Measurements from ENCODE around the gene MX2. TPM values are rescaled to one million over a fixed set of nuclear protein-coding genes. Genes with fewer than 3 reads are reported as not detected.

MX2 gene
- polyA plus RNA-seq, 1 donor from 2014 or later = not detected

- no peaks in the 10 kb centered on the region for H3F3A ChIP-seq (ENCODE audit: insufficient read depth, low read length, poor library complexity, severe bottlenecking)
- no peaks in the 10 kb centered on the region for H3K79me2 ChIP-seq (replicated peaks; ENCODE audit: insufficient read depth, low read length)
- TF ChIP-seq CTCF (IDR thresholded peaks at IDR 0.05; ENCODE audit: poor library complexity, severe bottlenecking) (no peak), POLR2AphosphoS5 (IDR thresholded peaks at IDR 0.05) (no peak), TAF1 (IDR thresholded peaks at IDR 0.05; ENCODE audit: low read depth) (no peak), MXI1 (conservative IDR thresholded peaks at IDR 0.05; ENCODE audit: poor library complexity, severe bottlenecking) (no peak), REST (IDR thresholded peaks at IDR 0.05; ENCODE audit: borderline replicate concordance) (no peak), SMC3 (conservative IDR thresholded peaks at IDR 0.05; ENCODE audit: poor library complexity) (no peak), EP300 (conservative IDR thresholded peaks at IDR 0.05; ENCODE audit: poor library complexity, severe bottlenecking) (no peak)
- no peaks in the 10 kb centered on the region for H3K9me3 ChIP-seq (ENCODE audit: low read length)
- no peak overlapping the region for H3K27ac ChIP-seq (ENCODE audit: low read length)
- H3K36me3 ChIP-seq (ENCODE audit: insufficient read depth, low read length) = no peaks in the 10 kb centered on the region
- H3K27me3 ChIP-seq (ENCODE audit: insufficient read depth, low read depth, low read length) = no peaks in the 10 kb centered on the region
- no peaks in the 10 kb centered on the region for H3K9me2 ChIP-seq (ENCODE audit: insufficient read depth, low read length)
- no peak overlapping the region for H3K9ac ChIP-seq (ENCODE audit: low read length)
- no peaks in the 10 kb centered on the region for H4K20me1 ChIP-seq (ENCODE audit: insufficient read depth)
- no peak overlapping the region for H3K4me3 ChIP-seq (ENCODE audit: low read length)
- H2AFZ ChIP-seq (ENCODE audit: low read depth, low read length) = no peak overlapping the region
- H3K4me2 ChIP-seq (ENCODE audit: low read length) = no peak overlapping the region
Measured at GRCh38 chr21:41365377-41366107, 3.7 kb downstream of the MX2 start.

- Histone ChIP-seq H3K9me3 (ENCODE audit: low read length) (no peaks in the 10 kb centered on the region), H3K79me2 (replicated peaks; ENCODE audit: insufficient read depth, low read length) (no peaks in the 10 kb centered on the region), H2AFZ (ENCODE audit: low read depth, low read length) (no peak overlapping the region), H3K27ac (ENCODE audit: low read length) (no peak overlapping the region), H3F3A (ENCODE audit: insufficient read depth, low read length, poor library complexity, severe bottlenecking) (no peaks in the 10 kb centered on the region), H3K9ac (ENCODE audit: low read length) (no peak overlapping the region), H3K27me3 (ENCODE audit: insufficient read depth, low read depth, low read length) (no peaks in the 10 kb centered on the region), H3K4me3 (ENCODE audit: low read length) (no peak overlapping the region), H4K20me1 (ENCODE audit: insufficient read depth) (no peaks in the 10 kb centered on the region), H3K4me2 (ENCODE audit: low read length) (no peak overlapping the region), H3K9me2 (ENCODE audit: insufficient read depth, low read length) (no peaks in the 10 kb centered on the region), H3K36me3 (ENCODE audit: insufficient read depth, low read length) (no peaks in the 10 kb centered on the region)
- no peak for TF ChIP-seq EP300 (conservative IDR thresholded peaks at IDR 0.05; ENCODE audit: poor library complexity, severe bottlenecking)
- no peak for TF ChIP-seq SMC3 (conservative IDR thresholded peaks at IDR 0.05; ENCODE audit: poor library complexity)
- no peak for TF ChIP-seq EZH2 (IDR thresholded peaks at IDR 0.05; ENCODE audit: borderline replicate concordance, insufficient read depth, low read length, poor library complexity, severe bottlenecking)
- no peak for TF ChIP-seq CTCF (IDR thresholded peaks at IDR 0.05; ENCODE audit: poor library complexity, severe bottlenecking)
- no peak for TF ChIP-seq RAD21 (conservative IDR thresholded peaks at IDR 0.05)
- no peak for TF ChIP-seq MXI1 (conservative IDR thresholded peaks at IDR 0.05; ENCODE audit: poor library complexity, severe bottlenecking)
- TF ChIP-seq REST (IDR thresholded peaks at IDR 0.05; ENCODE audit: borderline replicate concordance) = no peak
- no peak for TF ChIP-seq POLR2AphosphoS5 (IDR thresholded peaks at IDR 0.05)
- no peak for TF ChIP-seq TAF1 (IDR thresholded peaks at IDR 0.05; ENCODE audit: low read depth)
Measured at GRCh38 chr21:41366522-41367151, 4.8 kb downstream of the MX2 start.

All from neural cell (in vitro differentiated cells).